PC-3 (cell line): ENCODE measurements around the gene CHMP6.

Experiments
- CTCF ChIP-seq: fragments of 300-600 bp; sonication (generic); conservative IDR thresholded peaks from 2 replicates; pipeline ENCODE4 v1.5.1; 2017; ENCODE audit warnings: antibody characterized with exemption, low read depth, mild to moderate bottlenecking, low read length
- EZH2 ChIP-seq: fragments of 300-600 bp; sonication (generic); IDR thresholded peaks from one replicate; pipeline ENCODE4 v1.6.1; 2017; ENCODE audit warnings: antibody characterized with exemption, mild to moderate bottlenecking, low read length; ENCODE audit not compliant: unreplicated experiment
- EZH2phosphoT487 ChIP-seq: fragments of 300-600 bp; sonication (generic); IDR thresholded peaks from 2 replicates; pipeline ENCODE4 v1.6.1; 2018; ENCODE audit warnings: mild to moderate bottlenecking, antibody characterized with exemption, low read length, borderline replicate concordance

GRCh38 chr17:81028506-81028858 is 36.8 kb downstream of the CHMP6 start:
- no peak for TF ChIP-seq CTCF
- TF ChIP-seq EZH2 = no peak
- no peak for TF ChIP-seq EZH2phosphoT487
